GM19043 (cell line): ENCODE results near the gene KRT3.

Experiments
- ATAC-seq: cut with Tn5 transposase; IDR thresholded peaks from one replicate; pipeline ENCODE4 v1.9.1; 2021; ENCODE audit warnings: low read depth; ENCODE audit not compliant: unreplicated experiment

The KRT3 gene

DNA sequence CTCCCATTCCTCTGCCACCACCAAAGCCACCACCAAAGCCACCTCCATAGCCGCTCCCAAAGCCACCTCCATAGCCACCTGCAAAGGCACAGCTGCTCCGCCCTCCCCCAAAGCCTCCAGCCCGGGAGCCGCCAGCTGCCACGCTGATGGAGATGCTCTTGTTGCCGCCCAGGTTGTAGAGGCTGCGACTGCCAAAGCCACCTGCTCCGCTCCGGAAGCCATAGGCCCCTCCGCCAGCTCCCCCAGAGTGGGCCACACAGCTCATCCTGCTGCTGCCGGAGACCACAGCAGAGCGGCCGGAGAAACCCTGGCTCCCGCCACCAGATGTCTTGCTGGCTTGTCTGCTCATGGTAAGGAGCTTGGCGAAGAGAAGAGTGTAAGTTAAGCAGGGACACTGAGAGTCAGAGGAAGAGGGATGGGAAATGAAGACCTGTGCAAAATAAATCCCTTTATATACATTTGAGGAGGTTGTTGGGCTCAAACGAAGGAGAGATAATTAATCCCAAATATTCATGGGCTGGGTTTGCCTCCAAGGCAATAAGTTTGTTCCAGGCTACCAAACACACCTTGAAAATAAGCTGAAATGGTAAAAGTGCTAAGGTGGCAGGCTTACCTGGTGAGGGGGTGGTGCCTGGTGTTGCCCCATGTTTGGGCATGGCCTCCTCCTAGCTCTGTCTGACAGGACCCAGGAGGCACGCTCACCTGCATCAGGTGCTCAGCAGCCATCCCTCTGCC, at the start of gene KRT3:
Gene KRT3, minus strand, starts transcription at position 424 of the 735 bp plus-strand sequence. Its CDS starts 75 bp downstream, at position 349.
- ATAC-seq = no peak

DNA sequence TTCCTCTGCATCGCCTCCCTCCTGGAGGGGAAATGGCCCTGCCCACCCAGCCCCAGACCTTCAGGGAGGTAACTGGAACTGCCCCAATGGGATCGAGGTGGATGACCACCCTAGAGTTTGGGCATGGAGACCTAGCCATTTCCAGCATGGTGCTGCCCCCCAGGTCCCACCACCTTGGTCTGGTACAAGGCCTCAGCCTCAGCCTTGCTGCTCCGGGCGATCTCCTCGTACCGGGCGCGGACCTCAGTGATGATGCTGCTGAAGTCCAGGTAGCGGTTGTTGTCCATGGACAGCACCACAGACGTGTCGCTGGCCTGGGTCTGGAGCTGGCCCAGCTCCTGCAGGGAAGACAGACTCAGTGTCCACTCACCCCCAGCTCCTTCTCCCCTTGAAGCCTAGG, 48.5 kb upstream of the KRT3 start:
- no peak for ATAC-seq

DNA sequence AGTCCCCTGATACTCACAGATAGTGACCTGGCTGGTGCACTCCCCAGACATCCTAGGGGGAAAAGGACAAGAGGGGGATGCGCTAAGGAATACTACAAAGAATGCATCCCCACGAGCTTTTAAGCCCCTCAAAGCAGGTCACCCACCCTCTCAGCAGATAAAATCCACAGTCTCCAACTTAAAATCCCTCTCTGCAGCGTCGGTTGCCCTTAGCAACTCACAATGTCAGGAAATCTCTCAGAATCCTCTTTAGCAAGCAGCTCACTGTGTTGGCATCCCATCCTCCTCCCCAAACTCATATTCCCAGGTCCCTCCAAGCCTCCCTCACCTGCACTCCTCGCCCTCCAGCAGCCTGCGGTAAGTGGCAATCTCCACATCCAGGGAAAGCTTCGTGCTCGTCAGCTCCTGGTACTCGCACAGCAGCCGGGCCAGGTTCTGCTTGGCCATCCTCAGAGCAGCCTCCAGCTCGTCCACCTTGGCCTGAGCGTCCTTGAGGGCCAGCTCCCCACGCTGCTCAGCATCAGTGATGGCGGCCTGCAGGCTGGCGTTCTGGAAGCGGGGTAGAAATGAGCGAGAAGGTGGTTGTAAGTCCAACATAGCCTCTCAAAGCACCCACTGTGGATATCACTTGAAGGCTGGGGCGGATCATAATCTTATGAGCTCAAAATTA, 43.7 kb upstream of the KRT3 start:
- ATAC-seq = no peak

DNA sequence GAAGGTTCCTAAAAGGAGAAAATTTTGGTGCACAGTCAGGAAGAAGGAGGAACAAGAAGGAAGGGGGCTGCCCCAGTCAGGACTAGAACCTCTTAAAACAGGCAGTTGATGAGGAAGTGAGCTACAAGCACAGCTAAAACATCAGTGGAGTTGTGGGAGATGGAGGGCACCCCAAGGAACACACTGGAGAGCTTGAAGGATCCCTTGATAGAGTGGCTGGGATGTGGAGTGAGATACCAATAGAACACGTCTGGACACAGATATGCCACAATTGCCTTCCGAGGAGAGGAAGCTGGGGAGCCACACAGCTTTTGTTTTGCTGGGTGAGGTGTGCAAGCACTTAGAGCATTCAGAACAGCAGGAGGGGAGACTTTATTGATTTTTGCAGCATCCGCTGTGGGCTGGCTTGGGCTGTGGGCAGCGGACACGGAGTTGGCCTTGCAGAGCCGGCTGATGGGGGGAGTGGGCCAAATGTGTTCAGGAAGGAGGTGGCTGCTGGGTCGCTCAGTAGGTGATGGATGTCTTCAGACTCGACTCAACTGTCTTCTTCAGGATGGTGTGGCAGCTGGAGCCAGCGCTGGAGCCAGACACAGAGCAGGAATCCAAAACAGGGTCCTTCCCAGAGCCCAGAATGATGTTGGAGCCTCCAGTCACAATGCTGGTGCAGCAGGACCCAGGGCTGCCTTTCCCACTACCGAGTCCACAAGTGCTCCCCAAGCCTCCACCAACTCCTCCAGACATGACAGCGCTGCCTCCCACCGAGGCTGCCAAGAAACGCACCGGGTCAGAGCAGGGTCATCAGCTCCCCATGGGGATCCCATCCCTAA, 42.9 kb upstream of the KRT3 start:
- ATAC-seq = no peak

DNA sequence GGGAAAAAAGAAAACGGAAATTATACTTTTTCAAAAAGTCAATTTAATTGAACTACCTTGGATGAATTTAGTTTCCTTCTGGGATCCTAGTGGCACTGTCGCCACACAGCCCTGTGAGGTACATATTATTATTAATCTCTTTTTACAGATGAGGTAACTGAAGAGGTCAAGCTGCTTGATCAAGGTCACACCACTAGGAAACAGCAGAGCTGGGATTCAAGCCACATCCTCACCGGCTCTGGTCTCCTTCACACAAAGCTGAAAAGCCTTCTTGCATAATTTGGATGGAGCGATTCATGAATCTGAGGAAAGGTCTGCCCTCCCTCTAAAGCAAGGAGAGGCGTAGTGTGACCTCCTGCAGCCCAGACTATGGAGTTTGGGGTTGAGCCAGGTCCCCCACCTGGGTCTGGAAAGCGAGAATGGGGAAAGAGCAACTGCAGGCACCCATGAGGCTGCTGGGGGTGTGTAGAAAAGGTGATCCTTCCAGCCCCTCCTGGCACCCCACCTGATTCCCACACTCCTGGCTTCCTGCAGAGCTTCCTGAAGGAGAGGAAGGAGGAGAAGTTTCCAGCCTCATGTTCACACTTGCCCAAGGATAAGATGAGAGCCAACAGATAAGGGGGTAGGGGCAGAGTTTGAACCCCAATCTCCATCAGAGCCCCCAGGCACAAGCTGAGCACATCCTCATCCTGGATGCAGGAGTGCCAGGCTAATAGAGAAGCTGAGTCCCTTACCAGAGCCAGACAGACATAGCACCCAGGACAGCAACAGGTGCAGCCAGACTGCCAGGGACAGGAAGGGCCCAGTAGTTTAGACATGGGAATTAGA, 42.1 kb upstream of the KRT3 start:
- no peak for ATAC-seq

DNA sequence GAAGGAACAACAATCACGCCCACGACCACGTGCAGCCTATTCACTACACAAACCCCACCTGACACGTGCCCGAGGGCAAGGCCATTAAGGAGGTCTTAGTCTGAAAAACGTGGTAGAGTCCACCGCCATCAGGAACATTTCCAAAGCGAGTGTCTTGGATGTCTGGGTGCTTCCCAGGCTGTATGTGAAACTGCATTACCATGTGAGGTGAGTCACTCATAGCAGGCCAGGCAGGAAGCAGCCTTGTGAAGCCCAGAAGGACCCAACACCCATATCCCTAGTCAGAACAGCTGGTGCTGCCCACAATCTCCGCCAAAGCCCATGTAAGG, 41.5 kb upstream of the KRT3 start:
- ATAC-seq = no peak

DNA sequence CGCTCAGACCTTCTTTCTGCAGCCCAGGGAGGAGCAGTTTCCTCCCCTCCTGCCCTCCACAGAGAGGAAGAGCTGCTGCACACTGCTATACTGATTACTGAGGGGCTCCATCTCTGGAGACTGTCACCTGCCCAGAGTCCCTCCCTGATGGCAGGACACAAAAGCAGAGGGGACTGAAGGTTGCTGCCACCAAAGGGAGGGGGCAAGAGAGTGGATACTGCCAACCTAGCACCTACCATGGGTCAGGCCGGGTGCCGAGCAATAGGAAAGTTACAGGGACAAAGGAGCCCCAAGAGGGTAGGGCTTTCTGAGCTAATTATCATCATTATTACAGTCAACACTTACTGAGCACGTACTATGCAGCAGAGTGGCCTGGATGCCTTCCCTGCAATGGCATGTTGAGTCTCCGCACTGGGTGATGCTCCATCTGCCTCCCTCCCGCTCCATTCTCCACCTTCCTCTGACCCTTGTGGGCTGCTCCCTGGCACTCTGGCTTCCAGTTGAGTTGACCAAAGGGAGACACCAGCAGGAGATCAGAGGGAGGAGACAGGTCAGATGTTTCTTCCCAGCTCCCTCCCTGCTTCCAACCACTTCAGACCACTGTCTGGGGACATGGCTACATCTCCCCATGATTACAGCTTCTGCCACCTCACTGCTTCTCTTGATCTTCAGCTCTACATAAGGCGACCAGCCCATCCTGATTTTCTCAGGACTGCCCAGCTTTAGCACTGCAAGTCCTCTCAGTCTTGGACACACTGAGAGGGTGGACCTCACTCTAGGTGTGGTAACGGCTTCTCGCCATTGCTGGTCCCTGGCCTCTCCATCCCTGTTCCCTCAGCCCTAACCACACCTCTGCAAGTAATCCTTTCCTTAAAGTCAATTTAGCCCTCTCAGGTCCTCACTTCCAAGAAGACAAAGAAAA, 40.8 kb upstream of the KRT3 start:
- ATAC-seq = no peak

DNA sequence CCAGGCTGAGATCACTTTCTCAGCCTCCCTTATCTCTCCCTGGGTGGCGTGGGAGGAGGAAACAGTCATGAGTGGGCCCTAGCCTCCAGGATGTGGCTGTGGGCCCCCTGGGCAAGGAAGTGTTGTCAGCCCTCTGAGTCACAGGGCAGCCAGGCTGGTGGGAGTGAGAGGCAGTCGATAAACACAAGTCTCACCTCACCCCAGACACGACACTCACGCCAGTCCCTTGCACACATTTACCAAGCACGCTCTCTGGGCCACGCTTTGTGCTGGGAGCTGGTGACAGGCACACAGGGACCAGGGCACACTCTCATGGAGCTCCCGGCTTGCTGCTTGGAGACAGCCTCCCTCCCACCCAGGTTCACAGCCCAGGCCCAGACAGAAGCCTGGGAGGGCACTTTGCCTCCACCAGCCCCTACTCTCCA, 40.1 kb upstream of the KRT3 start:
- ATAC-seq = no peak

DNA sequence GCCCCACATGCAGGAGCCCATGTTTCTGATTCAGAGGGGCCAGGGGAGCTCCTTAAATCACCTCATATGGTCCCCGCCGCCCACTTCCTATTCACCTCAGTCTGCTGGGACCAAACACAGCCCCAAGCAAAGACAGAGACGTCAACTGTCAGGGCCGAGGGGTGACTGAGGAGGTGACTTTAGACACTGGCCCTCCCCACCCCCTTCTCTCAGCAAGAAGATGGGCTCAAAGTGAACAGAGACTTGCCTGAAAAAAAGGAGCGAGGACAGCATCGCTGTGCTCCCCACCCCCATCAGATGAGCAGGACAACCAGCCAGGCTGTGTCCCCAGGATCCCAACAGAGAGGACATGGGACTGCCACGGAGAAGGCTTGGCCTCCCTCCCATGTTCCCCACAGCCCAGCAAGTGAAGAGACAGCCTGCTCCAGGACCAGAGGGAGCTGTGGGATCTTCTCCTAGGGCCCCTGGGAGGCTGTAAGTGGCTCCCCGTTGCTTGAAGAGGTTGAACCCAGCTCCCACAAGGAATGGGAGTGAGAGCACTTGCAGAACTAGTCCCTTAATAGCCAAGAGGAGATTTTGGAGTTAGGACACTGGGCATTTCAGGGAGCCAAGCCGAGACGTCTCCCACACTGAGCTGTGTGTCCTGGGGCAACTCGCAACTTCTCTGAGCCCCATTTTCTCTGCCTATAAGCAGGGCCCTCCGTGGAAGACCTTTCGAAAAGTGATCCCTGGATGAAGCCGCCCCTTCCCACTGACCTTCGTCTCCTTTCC, 39.5 kb upstream of the KRT3 start:
- ATAC-seq = no peak

DNA sequence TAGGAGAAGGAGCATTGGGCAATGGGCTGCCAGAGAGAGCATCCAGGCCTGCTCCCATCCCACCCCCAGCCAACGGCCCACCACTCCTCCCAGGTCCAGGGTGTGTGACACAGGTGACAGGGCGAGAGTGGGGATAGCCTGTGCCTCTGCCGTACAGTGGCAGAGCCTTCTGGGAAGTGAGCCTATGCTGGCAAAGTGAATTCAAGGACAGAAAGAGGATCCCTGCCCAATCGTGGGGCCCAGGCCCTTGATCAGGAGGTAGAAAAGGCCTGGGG, 38.7 kb upstream of the KRT3 start:
- ATAC-seq = no peak

DNA sequence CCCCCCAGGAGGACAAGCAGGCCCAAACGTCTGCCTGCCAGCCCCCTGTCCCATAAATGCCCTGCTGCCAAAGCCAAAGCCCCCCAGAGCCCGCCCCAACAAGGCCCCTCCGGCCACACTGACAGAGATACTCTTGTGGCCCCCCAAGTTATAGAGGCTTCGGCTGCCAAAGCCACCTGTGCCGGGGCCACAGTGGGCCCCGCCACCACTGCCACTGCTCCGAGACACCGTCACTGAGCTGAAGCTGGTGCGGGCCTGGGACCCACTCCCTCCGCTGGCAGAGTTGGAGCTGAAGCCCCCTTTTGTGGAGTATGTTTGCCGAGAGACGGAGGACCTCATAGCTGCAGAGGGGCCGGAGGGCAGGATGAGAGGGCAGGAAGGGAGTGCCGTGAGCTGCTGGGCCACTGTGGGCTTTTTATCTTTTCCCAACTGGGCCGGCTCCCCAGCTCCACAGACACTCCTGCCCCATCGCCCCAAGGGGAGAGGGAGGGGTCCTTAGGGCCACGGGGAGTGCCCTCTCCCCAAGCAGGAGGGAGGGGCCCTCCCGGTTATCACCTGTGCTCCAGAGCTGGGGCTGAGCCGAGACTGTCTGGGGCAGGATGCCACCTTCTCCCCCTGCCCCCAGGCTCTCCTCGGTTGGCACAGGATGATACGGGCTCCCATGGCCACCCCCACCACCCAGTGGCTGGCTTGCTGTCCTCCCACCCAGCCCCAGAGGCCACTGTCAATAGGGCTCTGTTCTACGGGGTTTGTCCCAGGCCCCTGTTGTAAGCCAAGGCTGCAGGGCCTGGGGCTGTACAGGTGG, 38.2 kb upstream of the KRT3 start, which contains the start of gene KRT79:
Gene KRT79, minus strand, starts transcription at position 390 of the 805 bp plus-strand sequence. Its CDS starts 51 bp downstream, at position 339.
- ATAC-seq = no peak

DNA sequence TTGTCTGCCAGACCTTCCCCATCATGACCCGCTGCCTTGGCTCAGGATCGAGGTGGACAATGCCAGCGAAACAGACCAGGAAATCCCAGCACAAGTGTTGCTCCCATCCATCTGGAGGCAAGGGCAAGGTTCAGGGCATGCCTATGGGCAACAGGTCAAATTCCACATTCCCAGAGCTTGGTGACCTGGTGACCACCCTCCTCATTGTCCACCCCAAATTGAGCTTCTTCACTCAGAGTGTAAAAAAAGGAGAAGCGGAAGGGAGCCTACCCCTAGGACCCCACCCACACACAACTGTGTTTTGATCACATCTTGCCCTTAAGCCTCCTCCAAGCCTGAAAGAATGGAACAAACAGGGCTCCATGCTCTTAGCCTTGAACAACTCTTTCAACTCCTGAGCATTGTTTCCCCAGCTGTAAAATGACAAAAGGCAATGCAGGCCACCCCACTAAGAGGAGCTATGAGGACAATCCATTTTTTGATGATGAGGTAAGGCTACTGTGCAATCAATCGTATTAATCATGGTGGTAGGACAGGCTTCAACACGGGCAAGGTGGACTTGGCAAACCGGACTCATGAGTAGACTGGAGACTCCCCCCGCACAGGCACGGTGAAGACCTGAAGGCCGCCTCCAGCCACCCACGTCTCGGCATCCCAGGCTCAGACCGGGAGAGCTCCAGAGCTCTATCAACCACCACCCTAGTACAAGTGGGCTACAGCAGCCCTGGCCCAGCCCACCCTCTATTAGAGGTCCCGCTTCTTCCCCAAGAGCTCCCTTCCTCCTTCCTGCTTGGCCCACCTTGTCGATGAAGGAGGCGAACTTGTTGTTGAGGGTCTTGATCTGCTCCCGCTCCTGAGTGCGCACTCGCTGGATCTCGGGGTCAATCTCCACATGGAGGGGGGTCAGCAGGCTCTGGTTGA, 37.3 kb upstream of the KRT3 start:
- no peak for ATAC-seq

DNA sequence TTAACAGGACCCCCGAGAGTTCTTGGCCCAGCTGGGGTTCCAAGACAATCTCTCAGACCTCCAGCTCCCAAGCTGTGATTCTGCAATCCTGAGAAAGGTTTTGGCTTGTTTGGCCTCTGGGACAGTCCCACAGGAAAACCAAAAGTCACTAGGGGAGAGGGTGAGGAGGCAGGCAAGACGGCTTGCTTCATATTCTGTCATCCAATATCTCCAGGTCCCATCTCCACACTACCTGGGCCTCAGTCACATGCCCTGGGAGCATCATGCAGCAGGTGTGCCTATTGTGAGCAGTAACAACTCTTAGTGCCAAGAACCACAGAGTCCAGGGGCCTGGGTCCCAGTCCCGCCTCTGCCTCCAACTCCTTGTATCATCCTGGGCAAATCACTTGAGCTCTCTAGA, 36.5 kb upstream of the KRT3 start:
- ATAC-seq = no peak

DNA sequence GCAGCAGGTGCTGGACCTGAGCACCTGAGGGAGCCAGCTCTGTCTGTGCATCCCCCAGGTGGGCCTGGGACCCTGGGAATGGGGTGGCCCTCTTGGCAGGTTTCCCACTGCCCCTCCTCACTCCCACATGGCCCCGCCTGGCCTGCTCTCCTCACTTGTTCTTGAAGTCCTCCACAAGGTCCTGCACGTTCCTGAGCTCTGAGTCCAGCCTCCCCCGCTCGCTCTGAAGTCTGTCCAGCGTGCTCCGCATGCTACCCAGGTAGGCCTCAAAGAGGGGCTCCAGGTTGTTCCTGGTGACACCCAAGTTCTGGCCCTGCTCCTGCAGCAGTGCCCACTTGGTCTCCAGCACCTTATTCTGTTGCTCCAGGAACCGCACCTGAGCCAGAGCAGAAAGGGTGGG, 35.3 kb upstream of the KRT3 start:
- no peak for ATAC-seq

DNA sequence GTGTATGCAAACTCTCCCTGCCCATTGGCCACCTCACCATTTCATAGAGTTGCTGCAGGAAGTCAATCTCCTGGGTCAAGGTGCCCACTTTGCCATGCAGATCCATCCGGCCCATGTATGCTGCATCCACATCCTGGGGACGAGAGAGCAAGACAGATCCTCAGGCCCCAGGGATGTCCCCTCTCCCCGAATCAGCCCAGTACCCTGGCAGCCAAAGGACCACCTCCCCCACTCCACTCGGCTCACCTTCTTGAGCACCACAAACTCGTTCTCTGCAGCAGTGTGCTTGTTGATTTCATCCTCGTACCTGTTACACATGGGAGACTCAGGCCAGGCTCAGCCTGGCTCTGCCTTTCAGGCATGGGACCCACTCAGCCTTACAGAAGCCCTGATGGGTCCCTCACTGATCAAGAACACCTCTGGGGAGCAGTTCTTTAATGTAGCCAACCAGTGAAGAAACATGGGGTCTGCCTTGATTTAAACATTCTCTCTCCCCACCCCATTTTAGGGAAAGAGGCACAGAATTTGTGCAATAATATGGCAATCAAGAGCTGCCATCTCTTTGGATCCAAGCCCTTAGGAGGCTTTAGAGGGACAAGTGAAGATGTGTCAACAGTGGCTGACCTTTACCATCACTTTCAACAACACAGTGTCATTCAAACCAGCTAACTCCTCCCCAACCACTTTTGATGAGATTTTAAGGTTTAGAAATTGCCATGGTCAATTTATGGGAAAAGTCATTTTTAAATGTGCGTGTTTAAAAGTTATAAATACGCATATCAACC, 34.3 kb upstream of the KRT3 start:
- ATAC-seq = no peak

DNA sequence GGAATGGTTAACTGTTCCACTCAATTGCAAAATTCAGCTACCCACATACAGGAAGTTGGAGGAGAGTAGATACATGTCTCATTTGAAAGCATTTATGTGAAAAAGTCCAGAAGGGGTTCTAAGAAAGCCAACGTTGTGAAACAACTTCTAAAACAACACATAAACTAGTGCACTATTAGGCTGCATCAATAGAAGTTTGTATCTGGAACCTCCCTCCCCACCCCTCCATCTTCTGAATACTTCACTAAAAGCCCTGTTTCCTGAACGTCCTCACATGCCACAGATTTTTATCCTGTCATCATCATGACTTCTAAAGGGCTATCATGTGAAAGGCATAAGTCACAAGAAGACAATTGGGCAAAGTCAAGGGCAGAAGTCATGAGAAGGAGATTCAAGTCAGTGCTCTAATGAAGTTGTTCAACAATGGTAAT, 32.7 kb upstream of the KRT3 start:
- ATAC-seq = no peak
